GM18526 (cell line): ENCODE data around the gene PWWP2B.

Experiments used
- POLR2A ChIP-seq: IDR thresholded peaks from 3 replicates; pipeline ENCODE4 v1.6.1; 2011; ENCODE audit not compliant: insufficient read length; ENCODE audit errors: extremely low read depth

Gene PWWP2B

GRCh38 chr10:132405463-132405991 is 8.5 kb downstream of the PWWP2B start:
- TF ChIP-seq POLR2A, result no peak

DNA sequence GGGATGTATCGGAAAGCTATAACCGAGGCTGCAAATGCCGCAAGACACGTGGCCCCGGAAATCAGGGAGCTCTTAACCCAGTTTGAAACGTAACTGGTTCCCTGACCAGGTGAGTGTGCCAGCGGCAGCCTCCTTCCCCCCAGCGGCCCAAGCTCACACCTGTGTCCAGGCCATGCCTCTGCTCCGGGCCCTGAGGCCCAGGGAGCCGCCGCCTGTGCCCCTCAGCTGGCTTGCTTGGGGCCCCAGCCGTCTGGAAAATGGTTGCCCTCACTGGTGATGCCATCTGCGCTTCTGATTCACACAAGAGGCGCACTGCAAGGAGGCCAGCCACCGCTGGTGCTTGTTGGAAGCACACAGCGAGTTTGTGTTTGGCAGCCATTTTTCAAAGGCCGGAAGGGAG is 9.2 kb downstream of the PWWP2B start:
- TF ChIP-seq POLR2A, result no peak

DNA sequence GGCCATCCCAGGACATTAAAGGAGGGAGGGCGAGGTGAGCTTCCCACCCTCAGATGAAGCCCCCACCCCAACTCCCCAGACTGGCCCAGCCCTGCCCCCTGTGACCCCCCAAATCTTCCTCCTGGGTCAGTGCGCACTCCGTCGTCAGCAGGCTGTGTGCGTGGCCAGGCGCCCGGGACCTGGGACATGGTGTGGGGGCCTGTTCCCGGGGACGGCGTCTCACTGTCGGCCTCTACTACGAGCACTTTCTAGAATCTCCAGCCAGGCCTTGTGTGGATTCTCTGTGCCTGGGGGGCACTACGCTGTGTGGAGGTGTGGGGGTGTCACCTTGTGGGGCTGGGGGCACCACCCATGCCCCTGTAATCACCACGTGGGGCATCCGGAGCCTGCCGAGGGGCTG is 9.8 kb downstream of the PWWP2B start:
- TF ChIP-seq POLR2A, result no peak

DNA sequence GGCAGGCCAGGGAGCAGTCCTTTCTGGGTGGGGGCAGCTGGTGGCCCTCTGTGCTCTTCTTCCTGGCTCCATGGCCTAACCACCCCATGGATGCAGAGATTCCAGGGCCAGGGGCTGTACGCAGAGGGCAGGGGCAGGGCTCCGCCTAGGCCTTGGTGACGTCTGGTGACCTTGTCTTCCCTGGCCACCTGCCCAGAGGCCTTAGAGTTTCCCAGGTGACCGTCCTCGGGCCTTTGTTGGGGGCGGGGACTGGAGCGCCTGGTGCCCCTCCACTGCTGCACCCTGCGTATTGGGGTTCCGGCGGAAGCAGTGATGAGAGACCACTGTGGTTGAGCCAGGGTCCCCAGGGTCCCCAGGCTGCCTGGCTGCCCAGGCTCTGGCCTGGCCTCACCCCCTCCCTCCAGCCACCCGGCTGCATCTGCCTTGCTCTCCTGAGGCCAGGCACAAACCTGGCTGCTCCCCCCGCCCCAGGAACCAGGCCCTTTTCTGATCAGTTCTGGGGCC is 10.3 kb downstream of the PWWP2B start:
- TF ChIP-seq POLR2A, result no peak

- TF ChIP-seq POLR2A, result no peak
Observed at GRCh38 chr10:132407846-132408278, 10.9 kb downstream of the PWWP2B start.

DNA sequence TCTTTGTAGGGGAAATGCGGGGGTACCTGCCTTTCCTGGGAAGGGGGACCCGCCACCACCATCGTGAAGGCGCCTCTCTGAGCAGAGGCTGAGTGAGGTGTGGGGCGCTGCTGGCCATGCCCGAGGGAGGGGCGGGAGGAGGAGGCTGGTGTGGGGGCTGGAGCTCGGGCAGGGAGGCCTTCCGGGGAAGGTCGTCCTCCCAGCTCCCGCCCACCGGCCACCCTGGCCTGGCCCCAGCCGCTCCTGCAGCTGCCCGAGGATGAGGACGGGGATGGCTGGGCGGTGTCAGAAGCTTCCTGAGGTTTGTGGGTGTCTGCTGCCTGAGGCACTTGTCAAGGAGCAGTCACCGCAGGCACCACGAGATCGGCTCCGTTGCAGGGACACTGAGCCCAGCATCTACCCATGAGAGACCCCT is 11.4 kb downstream of the PWWP2B start:
- no peak for TF ChIP-seq POLR2A

- TF ChIP-seq POLR2A, result no peak
Observed at GRCh38 chr10:132408823-132409666, 12.0 kb downstream of the PWWP2B start.

DNA sequence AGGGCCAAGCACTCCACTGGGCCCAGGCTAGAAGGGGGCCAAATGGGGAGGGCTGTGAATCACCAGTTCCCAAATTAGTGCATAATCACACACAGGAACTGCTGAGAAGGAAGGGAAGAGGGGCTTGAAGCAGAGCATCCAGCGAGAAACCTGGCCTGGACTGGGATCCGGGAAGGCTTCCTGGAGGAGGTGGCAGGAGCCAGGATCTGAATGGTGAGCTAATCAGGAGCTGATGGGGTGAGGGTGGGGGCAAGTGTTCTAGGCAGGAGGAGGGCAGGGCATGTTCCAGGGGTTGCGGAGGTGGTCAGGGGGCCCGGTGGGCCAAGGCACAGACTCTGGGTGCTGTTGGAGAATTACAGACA is 12.6 kb downstream of the PWWP2B start:
- TF ChIP-seq POLR2A, result no peak

- TF ChIP-seq POLR2A, result no peak
Observed at GRCh38 chr10:132410056-132410778, 13.2 kb downstream of the PWWP2B start.

- TF ChIP-seq POLR2A, result no peak
Observed at GRCh38 chr10:132410779-132411532, 14.0 kb downstream of the PWWP2B start.

GRCh38 chr10:132411561-132412253 is 14.7 kb downstream of the PWWP2B start:
- no peak for TF ChIP-seq POLR2A

DNA sequence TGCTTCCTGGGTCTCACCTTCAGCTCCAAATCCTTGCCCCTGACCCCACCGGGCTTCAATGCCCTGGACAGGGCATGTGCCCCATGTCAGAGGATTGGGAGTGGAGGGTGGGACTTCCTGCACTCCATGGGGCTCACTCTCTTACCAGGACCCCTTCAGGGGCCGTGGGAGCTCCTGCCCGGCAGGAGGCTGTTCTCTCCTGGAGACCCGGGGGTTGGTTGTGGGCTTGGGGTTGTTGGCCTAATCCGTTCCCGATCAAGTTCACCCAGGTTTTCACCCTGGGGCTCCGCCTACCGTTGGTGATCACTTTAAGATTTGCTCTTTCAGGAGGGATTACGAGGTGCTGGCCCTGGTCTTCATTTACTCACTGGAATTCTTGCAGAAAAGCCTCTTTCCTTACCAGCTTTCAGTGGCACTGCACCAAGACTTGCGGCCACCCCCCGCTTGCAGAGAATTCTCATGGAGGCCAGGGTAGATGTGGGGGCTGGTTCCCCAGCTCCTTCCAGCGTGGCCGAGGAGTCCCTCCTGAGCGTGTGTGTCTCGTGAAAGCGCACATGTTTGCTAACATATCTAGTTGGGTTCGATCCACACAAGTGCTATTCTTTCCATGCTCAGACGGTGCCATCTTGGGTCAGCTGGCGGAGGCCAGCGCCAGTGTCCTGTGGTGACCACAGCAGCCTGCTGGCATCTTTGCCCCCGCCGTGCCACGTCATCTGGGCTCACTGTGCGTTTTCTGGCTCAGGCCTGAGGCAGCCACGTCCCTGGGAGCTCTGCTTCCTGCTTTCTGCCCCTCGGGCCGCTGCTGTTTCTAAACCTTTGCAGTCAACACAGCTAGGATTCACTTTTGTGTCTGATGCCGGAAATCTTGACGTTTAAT is 15.6 kb downstream of the PWWP2B start:
- no peak for TF ChIP-seq POLR2A
